IPS-20b (cell line): ENCODE results near the gene AP4M1.

Experiments
- H3K27ac ChIP-seq: one replicate; pipeline ENCODE4 v1.5.1; 2013; ENCODE audit warnings: low read length
- H3K27me3 ChIP-seq: 2 replicates; pipeline ENCODE4 v1.6.1; 2013; ENCODE audit warnings: mild to moderate bottlenecking, low read length, inconsistent platforms; ENCODE audit not compliant: insufficient read depth
- H3K36me3 ChIP-seq: 2 replicates; pipeline ENCODE4 v1.6.1; 2013; ENCODE audit warnings: low read depth, mild to moderate bottlenecking, inconsistent platforms, low read length, moderate library complexity; ENCODE audit not compliant: insufficient read depth
- H3K4me1 ChIP-seq: 2 replicates; pipeline ENCODE4 v1.6.1; 2013; ENCODE audit warnings: mild to moderate bottlenecking, control low read depth, inconsistent platforms, low read length, moderate library complexity; ENCODE audit not compliant: insufficient read depth
- H3K4me3 ChIP-seq: 2 replicates; pipeline ENCODE4 v1.5.1; 2013; ENCODE audit warnings: mild to moderate bottlenecking, low read length, inconsistent platforms
- H3K9ac ChIP-seq: 2 replicates; pipeline ENCODE4 v1.6.1; 2013; ENCODE audit warnings: low read depth, mild to moderate bottlenecking, inconsistent platforms, low read length, moderate library complexity
- H3K9me3 ChIP-seq: 2 replicates; pipeline ENCODE4 v1.6.1; 2013; ENCODE audit warnings: mild to moderate bottlenecking, low read depth, low read length, inconsistent platforms; ENCODE audit not compliant: insufficient read depth

Gene AP4M1

DNA sequence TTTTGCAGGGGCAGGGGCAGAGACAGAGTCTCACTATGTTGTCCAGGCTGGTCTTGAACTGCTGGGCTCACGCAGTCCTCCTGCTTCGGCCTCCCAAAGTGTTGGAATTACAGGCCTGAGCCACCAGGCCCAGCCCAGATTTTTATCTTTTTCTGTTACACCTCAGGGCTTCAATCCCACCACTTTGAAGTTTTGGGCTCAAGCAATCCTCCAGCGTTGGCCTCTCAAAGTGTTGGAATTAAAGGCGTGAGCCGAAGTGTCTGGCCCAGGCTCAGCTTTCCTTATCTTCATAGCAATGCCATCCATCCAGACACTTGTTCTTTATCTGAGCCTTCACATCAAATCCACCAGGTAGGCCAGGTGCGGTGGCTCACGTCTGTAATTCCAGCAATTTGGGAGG is 13.6 kb downstream of the AP4M1 start:
- no peaks in the 10 kb centered on the region for H3K4me1 ChIP-seq
- no peak overlapping the region for H3K4me3 ChIP-seq
- no peak overlapping the region for H3K27ac ChIP-seq
- no peaks in the 10 kb centered on the region for H3K27me3 ChIP-seq
- H3K36me3 ChIP-seq: peaks cover 44% of the 10 kb centered on the region
- no peaks in the 10 kb centered on the region for H3K9me3 ChIP-seq
- H3K9ac ChIP-seq: no peak overlapping the region

DNA sequence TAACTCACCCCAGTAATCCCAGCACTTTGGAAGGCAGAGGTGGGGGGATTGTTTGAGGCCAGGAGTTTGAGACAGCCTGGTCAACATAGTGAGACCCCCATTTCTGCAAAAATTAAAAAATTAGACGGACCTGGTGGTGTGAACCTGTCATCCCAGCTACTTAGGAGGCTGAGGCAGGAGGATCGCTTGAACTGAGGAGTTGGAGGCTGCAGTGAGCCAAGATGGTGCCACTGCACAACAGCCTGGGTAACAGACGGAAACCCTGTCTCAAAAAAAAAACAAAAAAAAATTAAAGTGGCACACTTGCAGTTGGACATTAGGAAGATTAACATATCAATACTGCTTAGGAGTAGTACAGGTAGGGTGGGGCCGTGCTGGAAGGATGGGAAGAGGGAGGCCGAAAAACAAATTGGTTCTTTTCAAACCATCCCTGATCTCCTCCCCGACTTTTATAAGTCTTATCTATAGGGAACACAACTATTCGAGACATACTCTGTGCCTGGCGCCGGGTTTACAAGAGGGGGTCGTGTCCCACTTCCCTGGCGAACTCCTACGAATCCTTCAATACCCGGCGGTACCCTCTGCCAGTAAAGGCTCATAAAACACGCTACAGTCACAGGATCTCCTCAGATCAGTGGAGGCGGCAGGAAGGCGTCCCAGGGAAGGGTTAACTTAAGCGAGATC is 17.1 kb downstream of the AP4M1 start:
- peaks cover 10% of the 10 kb centered on the region for H3K36me3 ChIP-seq
- peak overlapping the region; percentile 93 for H3K9ac ChIP-seq

DNA sequence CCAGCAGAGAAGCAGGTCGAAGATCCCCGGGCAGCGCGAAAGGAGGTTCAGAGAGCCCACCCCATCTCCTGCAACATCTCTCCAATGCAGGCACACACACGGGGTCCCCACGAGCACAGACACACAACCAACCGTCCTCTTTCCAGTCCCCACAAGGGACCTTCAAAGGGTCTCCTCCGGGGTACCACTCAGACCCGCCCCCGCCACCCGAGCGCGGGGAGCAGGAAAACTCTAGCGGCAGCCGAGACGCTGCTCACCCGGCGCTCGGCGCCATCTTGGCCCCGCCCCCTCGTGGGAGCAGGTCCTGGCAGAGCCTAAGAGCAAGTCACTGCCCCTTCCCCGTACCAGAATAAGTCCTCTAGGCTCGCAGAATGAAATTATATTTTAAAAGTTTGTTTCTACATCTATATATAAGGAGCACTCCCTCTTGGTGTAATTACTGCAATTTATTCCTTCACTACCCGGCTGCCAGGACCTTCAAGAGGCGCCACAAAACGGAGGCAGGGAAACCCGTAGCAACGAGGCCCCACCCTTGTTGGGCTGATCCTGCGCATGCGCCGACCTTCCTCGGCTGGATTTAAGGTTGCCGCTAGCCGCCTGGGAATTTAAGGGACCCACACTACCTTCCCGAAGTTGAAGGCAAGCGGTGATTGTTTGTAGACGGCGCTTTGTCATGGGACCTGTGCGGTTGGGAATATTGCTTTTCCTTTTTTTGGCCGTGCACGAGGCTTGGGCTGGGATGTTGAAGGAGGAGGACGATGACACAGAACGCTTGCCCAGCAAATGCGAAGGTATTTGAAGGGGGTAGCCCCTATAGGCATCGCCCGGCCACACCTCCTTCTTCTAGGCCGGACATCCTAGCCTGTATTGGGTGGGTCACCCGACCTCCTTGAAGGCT is 17.9 kb downstream of the AP4M1 start, which contains the start of the genes CNPY4 and TAF6:
Gene CNPY4 (plus strand): TSS at position 563 of the 898 bp plus-strand sequence. CDS start 111 bp downstream, at position 674.
Gene TAF6 (minus strand): TSS at position 287 of the 898 bp plus-strand sequence. CDS start 5,149 bp downstream, outside the sequence.
- no peaks in the 10 kb centered on the region for H3K27me3 ChIP-seq
- peak within 1 kb of the TSS; percentile 93 for H3K9ac ChIP-seq
- 0 out of 2 replicates have a peak, but pooled peaks cover 5% of the 10 kb centered on the region for H3K4me1 ChIP-seq
- 0 out of 2 replicates have a peak, but pooled peaks cover 4% of the 10 kb centered on the region for H3K36me3 ChIP-seq
- peak within 1 kb of the TSS; percentile 73 for H3K27ac ChIP-seq
- H3K4me3 ChIP-seq: peak within 1 kb of the TSS; percentile 92
- no peaks in the 10 kb centered on the region for H3K9me3 ChIP-seq

More for the DNA sequence above, 17.1 kb downstream of the AP4M1 start:
- Histone ChIP-seq H3K9me3 (no peaks in the 10 kb centered on the region), H3K27ac (peak overlapping the region; percentile 73), H3K4me3 (peak overlapping the region; percentile 92), H3K4me1 (0 out of 2 replicates have a peak, but pooled peaks cover 5% of the 10 kb centered on the region), H3K27me3 (no peaks in the 10 kb centered on the region)

DNA sequence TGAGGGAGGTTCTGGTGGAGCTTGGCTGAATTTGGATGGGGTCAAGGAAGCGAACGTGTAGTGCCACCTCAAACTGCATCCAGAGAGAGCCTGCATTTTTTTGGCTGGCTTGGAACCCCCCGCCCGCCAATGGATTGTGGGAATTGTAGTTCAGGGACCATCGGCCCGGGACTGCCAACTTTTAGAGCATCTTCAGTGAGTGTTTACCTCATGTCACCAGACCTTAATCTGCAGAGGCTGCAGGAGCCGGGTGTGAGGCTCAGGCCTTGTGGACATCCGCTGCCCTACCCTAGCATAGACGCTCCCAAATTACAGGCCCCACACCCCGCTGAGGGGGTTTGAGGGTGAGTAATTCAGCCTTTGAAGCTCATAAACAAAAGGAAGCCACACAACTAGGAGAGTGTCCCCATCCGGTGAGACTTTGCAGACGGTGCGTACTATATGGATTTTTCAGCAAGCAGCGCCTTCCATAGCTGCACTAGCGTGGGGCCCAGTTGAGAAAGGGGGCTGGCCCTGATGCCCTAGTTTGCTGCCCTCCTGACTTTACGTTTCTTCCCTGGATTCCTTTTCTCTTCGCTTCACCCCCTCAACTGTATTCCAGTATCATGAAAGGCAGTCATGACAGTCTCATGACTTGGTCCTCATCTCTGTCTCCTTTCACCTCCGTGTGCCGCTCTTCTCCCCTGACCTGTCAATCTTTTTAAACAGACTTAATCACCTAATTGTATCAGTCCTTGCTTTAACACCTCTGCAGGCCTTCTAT is 18.7 kb downstream of the AP4M1 start:
- H3K4me1 ChIP-seq: 0 out of 2 replicates have a peak, but pooled peaks cover 5% of the 10 kb centered on the region
- H3K36me3 ChIP-seq: 0 out of 2 replicates have a peak, but pooled peaks cover 5% of the 10 kb centered on the region
- H3K4me3 ChIP-seq: peak overlapping the region; percentile 92
- H3K9me3 ChIP-seq: no peaks in the 10 kb centered on the region
- H3K27me3 ChIP-seq: no peaks in the 10 kb centered on the region
- peak overlapping the region; percentile 93; the same call in 1 of the 2 replicates for H3K9ac ChIP-seq
- no peak overlapping the region for H3K27ac ChIP-seq

DNA sequence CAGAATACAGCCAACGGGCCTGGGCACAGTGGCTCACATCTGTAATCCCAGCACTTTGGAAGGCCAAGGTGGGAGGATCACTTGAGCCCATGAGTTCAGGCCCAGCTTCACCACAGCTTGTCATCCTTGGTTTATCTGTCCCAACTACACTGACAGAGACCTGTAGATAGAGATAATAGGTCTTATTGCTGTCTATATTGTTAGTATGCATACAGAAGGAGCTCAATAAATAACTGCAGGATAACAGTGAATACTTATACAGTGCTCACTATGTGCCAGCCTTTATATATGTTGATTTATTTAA is 19.2 kb downstream of the AP4M1 start:
- Histone ChIP-seq H3K27me3 (no peaks in the 10 kb centered on the region), H3K9me3 (no peaks in the 10 kb centered on the region), H3K4me1 (0 out of 2 replicates have a peak, but pooled peaks cover 5% of the 10 kb centered on the region), H3K27ac (no peak overlapping the region), H3K36me3 (0 out of 2 replicates have a peak, but pooled peaks cover 10% of the 10 kb centered on the region), H3K9ac (no peak overlapping the region), H3K4me3 (peak overlapping the region; percentile 92; the same call in 1 of the 2 replicates)

GRCh38 chr7:100122067-100122466 is 20.6 kb downstream of the AP4M1 start:
- no peak overlapping the region for H3K4me3 ChIP-seq
- H3K27me3 ChIP-seq: no peaks in the 10 kb centered on the region
- no peak overlapping the region for H3K9ac ChIP-seq
- H3K36me3 ChIP-seq: 0 out of 2 replicates have a peak, but pooled peaks cover 6% of the 10 kb centered on the region
- H3K4me1 ChIP-seq: 0 out of 2 replicates have a peak, but pooled peaks cover 5% of the 10 kb centered on the region
- no peak overlapping the region for H3K27ac ChIP-seq
- no peaks in the 10 kb centered on the region for H3K9me3 ChIP-seq

GRCh38 chr7:100122568-100122967 is 21.1 kb downstream of the AP4M1 start:
- H3K27me3 ChIP-seq: peaks cover 2% of the 10 kb centered on the region; the same call in 1 of the 2 replicates
- 0 out of 2 replicates have a peak, but pooled peaks cover 6% of the 10 kb centered on the region for H3K36me3 ChIP-seq
- no peak overlapping the region for H3K27ac ChIP-seq
- no peaks in the 10 kb centered on the region for H3K9me3 ChIP-seq
- H3K4me3 ChIP-seq: no peak overlapping the region
- H3K4me1 ChIP-seq: 0 out of 2 replicates have a peak, but pooled peaks cover 5% of the 10 kb centered on the region
- H3K9ac ChIP-seq: no peak overlapping the region

DNA sequence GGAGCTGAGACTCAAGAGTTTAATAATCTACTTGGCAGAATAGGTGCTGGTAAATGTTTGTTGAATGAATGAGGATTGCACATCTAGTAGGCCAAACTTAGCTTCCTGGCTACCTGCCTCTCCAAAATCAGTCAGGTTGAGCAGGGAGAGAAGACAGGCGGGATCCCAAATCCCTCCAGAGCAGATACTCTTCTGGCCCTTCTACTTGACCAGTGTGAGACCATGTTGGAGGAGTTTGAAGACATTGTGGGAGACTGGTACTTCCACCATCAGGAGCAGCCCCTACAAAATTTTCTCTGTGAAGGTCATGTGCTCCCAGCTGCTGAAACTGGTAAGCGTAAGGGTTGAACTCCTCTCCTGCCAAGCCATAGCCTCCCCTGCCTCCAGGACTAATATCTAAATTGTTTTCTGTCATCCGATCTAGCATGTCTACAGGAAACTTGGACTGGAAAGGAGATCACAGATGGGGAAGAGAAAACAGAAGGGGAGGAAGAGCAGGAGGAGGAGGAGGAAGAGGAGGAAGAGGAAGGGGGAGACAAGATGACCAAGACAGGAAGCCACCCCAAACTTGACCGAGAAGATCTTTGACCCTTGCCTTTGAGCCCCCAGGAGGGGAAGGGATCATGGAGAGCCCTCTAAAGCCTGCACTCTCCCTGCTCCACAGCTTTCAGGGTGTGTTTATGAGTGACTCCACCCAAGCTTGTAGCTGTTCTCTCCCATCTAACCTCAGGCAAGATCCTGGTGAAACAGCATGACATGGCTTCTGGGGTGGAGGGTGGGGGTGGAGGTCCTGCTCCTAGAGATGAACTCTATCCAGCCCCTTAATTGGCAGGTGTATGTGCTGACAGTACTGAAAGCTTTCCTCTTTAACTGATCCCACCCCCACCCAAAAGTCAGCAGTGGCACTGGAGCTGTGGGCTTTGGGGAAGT is 23.1 kb downstream of the AP4M1 start:
- H3K27ac ChIP-seq: no peak overlapping the region

DNA sequence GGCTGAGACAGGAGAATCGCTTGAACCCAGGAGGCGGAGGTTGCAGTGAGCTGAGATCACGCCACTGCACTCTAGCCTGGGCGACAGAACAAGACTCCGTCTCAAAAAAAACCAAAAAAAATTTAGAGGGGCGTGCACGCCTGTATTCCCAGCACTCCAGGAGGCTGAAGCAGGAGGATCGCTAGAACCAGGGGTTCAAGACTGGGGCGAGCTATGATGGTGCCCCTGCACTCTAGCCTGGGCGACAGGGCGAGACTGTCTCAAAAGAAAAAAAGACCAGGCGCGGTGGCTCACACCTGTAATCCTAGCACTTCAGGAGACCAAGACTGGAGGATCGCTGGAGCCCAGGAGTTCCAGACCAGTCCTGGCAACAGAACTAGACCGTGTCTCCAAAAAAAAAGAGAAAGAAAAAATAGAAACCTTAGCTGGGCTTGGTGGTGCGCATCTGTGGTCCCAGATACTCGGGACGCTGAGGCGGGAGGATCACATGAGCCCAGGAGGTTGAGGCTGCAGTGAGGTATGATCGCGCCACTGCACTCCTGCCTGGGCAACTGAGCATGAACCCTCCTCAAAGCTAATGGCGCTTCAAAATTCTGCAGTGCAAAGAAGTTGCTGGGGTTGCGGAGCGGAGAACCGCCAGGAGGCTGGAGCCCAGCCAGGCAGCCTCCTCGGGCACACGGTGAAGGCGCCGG is 24.9 kb downstream of the AP4M1 start:
- Histone ChIP-seq H3K9me3 (no peaks in the 10 kb centered on the region), H3K36me3 (0 out of 2 replicates have a peak, but pooled peaks cover 6% of the 10 kb centered on the region), H3K4me3 (peak overlapping the region; percentile 92), H3K27me3 (peaks cover 28% of the 10 kb centered on the region), H3K9ac (peak overlapping the region; percentile 88), H3K27ac (peak overlapping the region; percentile 65), H3K4me1 (peaks cover 3% of the 10 kb centered on the region; the same call in 1 of the 2 replicates)

More for the DNA sequence above, 23.1 kb downstream of the AP4M1 start:
- Histone ChIP-seq H3K4me3 (no peak overlapping the region), H3K9me3 (no peaks in the 10 kb centered on the region), H3K4me1 (0 out of 2 replicates have a peak, but pooled peaks cover 5% of the 10 kb centered on the region), H3K36me3 (0 out of 2 replicates have a peak, but pooled peaks cover 6% of the 10 kb centered on the region), H3K9ac (no peak overlapping the region), H3K27me3 (peaks cover 22% of the 10 kb centered on the region)
